GM18511 (cell line): ENCODE measurements around the gene SESTD1.
"Not testable (repeated sequence)": the region's sequence is repeated elsewhere in the genome, so short reads cannot be mapped to it uniquely, and the experiment has no call there.

ENCODE experiments used
- ATAC-seq: cut with Tn5 transposase; IDR thresholded peaks from one replicate; pipeline ENCODE4 v1.9.1; 2021; ENCODE audit warnings: mild to moderate bottlenecking, moderate library complexity; ENCODE audit not compliant: unreplicated experiment

Gene SESTD1

DNA sequence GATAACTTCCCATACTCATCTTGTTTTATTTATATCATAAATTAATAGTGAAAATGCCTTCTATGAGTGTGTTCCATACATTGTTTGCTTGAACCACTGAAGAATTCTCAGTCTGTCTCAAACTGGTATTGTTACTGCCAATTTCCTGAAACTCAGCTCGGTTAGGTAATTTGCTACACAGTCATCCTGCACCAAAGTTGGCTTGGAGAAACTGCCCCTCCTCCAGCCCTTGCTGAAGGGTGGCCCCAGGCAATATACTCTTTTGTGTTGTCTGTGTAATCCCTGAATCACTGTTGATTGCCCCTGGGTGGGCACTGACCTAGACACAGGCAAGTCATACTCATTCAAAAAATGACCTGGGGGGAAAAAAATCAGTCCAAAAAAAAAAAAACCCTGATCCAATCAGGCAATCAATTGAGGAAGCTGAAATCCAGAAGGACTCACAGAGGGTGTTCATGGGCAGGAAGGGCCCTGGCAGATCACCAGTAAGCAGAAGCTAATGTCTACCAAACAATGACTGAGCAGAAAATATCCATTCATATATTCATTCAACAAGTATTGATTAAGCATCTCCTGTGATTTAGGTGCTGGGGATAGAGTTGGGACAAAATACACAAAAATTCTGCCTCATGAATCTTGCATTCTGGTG lies 3.8 kb upstream of the SESTD1 start:
- no peak for ATAC-seq

DNA sequence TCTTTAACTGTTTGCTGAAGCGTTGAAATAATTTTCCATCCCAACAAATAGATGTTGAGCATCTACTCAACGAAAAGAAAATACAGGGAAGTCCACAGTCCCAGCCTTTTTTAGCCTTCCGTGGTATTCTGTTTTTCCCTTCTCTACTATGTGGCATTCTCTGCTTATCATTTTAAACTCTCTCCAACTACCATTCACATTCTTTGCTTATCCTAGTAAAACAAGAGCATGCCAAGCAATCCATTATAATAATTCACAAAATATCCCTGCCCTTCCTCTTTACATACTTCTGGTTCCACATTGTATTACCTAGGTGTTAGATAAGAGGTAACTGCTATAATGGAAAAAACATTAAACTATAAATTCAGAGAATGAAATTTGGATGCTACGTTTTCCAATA lies 1.6 kb upstream of the SESTD1 start:
- no peak for ATAC-seq

DNA sequence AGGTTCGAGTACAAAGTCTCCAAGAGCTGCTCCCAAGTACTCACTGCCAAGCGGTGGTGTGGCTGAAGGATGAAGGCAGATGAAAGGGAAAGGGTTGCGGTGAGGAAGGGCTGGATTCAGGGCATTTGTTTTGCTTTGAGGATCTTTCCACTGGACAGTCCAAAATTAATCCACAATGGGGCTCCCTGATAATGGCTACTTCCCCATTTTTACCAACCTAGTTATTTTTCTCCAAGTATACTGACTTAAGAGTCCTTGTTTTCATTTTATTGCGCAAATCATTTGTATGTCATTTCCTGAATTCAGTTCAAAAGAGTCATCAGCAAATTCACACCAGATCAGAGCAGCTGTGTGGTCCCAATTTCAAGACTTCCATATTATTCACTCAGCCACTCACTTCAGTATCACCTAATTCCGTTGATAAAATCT lies 464 bp upstream of the SESTD1 start:
- ATAC-seq: no peak

DNA sequence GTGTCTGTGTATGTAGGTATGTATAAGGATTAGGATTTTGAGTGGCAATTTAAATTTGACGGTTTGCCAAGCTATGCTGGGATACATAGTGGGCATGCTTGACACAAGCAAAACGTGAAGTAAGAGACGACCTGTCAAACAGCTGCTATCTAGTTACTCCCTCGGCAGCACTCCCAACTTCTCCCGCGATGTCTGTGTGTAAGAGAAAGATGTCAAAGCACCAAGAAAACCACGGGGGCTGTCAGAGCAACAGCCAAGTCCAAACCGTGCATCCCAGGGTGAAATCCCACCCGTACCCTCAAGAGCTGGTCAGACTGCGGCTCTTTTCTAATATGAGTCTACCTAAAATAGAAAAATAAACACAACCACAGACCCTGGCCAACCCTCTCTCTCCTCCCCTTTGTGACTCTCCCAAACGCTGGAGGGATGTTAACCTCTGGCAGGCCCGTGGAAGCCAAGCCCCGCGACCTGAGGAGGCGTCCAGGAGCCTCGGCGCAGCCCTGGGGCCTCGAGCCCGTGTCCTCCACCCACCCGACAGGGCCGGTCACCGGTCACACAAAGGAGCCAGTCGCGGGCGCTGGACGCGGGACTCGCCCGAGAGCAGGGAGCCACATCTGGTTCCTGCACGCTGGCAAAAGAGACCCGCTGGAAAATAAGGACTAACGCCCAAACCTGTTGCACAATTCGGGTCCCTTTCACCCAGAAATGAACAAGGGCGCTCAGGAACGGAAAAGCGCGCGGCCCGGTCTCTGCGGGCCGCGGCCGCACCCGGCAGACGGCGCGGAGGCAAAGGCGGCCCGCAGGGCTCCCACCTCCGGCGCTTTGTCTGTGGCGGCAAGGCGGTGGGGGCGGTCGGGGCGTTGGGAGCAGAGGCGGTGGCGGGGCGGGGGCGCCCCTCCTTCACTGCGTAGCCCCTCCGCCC lies 925 bp downstream of the SESTD1 start:
- peak; percentile 43 for ATAC-seq

DNA sequence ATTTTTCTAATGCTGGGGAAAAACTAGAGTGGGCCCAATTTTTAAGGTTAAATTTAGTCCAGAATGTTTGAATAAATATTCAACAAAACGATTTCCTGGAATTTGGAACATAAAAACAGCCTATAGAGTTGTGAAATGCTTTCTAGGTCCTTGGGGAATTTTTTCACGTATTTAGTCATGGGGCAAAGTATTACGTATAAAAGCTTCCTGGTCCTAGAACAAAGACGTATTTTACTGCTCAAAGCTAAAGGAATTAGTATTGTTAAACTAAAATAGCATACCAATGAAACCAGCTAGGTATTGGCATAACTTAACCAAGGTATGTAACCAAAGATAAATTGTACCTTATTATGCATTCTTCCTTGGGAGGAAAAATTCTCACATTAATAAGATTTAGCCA lies 1.6 kb downstream of the SESTD1 start:
- no peak for ATAC-seq

DNA sequence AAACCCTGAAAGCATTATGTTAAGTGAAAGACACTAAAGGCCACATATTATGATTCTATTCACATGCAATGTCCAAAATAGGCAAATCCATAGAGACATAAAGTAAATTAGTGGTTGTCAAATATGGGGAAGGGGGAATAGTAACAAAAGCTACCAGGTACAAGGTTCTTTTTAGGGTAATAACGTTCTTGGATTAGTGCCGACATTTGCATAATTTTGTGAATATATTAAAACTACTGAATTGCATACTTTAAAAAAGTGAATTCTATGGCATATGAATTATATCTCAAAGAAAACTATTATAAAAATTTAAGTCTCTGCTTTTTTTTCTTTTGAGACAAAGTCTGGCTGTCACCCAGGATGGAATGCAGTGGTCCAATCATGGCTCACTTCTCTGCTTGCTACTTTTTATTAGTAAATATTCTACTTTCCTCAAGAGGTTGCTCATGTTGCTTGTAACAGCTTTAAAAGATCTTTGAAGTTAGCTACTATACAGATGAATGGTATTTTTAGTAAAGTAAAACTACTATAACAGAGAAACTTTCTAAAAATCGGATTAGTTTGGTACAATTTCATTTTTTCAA lies 2.5 kb downstream of the SESTD1 start:
- ATAC-seq: no peak

DNA sequence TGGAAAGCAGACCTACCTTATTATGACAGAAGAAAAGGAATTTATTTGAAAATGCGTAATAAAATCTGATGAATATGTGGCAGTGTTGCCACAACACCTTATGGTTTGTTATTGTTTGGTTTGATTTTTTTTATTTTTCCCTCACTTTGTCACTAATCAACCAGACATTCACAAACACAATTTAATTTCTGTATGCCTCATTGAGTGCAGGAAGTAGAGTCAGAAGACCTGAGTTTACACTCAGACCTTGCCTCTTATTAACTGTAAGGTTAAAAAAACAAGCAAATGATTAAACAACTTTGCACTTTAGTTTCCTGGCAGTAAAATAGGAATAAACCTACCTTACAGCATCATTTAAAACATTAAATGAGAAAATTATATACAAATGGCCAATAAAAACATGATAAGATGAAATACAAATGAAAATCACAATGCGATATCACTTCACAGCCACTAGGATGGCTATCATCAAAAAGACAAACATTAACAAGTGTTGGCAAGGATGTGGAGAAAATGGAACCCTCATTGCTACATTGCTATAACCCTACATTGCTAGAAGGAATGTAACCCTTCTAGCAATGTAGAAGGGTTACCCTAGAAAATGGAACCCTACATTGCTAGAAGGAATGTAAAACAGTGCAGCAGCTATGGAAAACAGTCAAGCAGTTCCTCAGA lies 3.3 kb downstream of the SESTD1 start:
- ATAC-seq: no peak

DNA sequence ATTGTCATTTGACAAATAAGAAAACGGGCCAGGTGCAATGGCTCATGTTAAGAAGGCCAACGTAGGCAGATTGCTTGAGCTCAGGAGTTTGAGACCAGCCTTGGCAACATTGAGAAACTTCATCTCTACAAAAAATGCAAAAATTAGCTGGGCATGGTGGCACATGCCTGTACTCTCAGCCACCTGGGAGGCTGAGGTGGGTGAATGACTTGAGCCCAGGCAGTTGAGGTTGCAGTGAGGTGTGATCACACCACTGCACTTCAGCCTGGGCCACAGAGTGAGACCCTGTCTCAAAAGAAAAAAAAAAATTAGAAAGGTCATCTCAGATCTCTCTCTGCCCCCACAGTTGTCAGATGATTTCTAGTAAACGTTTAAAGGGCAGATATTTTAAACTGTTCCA lies 4.4 kb downstream of the SESTD1 start:
- ATAC-seq: no peak

DNA sequence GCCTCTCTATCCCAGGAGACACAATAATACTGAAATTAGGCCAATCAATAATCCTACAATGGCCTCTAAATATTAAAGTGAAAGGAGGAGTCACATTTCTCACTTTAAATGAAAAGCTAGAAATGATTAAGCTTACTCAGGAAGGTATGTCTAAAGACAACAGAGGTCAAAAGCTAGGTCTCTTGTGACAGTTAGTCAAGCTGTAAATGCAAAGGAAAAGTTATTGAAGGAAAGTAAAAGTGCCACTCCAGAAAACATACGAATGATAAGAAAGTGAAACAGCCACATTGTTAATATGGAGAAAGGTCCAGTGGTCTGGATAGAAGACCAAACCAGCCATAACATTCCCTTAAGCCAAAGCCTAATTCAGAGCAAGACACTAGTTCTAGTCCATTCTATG lies 9.5 kb downstream of the SESTD1 start:
- ATAC-seq: no peak

DNA sequence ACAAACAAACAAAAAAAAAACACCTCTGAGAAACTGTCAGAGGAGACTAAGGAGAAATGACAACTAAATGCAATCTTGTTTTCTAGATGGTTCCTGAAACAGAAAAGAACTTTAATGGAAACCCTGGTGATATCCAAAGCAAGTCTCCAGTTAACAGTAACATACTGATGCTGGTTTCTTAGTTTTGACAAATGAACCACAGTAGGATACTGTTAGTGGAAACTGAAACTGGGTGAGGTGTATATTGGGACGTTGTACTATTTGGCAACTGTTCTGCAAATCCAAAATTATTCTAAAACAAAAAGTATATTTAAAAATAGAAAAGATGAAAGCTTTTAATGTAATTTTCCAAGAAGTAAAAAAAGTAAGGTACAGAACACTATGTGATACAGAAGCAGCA lies 11.4 kb downstream of the SESTD1 start:
- ATAC-seq: peak; percentile 56

DNA sequence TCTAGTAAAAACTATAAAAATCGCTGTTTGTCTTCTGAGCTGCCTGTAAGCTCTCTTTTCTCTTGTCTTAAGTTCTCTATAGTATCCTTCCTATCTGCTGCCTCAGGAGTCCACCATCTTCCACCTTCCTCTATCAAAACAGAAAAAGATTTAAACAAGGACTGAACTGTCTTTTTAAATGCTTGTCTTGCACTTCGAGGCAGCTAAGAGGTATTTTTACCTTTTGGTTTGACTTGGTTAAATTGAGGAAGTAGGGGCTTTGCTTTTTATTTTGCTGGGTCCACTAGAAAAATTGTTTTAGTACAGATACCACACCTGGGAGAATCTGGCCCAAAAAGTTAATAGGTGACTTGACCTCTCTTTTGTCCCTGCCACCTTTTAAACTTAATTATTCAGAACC lies 12.2 kb downstream of the SESTD1 start:
- peak; percentile 42 for ATAC-seq

DNA sequence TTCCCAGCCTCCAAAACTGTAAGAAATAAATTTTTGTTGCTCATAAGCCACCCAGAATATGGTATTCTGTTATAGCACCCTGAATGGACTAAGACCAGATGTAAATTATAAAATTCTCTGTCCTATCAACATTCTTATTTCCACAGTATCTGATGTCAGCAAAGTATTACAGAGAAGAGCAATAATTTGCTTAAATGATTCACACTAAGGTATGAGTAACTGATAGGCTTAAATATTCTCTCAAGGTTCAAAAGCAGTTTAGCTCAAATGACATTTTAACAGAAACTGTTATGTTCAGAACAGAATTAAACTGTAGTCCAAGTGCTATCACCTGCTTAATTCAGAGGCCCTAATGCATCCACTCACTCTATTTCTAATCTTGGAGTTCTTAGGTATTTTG lies 12.8 kb downstream of the SESTD1 start:
- peak; percentile 13 for ATAC-seq

DNA sequence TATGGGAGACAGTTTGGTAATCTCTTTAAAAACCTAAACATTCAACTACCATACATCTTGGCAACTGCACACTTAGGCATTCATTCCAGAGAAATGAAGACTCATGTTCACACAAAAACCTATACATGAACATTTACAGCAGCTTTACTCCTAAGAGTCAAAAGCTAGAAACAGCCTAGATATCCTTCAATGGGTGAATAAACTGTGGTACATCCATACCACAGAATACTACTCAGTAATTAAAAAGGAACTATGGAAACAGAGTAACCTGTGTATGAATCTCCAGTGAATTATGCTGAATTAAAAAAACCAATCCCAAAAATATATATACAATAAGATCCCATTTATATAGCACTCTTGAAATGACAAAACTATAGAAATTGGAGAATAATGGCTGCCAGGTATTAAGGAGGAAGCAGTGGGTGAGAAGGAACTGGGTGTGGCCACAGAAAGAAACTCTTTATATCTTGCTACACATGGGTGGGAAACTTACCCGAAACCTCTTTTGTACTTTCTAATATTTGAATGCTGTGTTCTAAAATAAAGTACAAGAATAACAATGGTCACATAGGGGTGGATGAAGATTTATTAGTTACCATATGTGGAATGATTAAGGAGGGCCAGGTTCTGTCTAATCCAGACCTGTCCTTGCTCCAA lies 13.7 kb downstream of the SESTD1 start:
- no peak for ATAC-seq

DNA sequence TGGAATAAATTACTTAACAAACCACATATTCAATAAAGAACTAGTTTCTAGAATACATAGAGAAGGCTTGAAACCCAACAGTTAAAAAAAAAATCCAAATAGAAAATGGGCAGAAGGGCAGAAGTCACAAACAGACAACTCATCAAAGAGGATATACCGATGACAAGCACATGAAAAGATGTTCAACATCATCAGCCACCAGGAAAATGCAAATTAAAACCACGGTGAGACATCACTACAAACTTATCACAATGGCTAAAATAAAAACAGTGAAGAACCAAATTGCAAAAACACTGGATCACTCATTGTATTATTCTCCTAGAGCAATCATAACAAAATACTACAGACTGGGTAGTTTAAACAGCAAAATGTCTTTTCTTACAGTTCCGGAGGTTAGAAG lies 14.5 kb downstream of the SESTD1 start:
- ATAC-seq: no peak

DNA sequence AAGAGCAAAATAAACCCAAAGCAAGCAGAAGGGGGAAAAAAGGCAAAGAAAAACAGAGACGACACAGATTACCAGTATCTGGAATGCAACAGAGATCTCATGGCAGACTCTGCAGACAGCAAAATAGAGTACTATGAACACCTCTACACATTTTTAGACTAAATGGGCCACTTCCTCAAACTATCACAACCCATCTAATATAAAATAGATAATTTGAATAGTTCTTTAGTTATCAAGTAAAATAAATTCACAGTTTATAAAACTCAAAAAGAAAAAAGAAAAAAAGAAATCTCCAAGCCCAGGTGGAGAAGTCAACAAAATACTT lies 16.6 kb downstream of the SESTD1 start:
- ATAC-seq: no peak

DNA sequence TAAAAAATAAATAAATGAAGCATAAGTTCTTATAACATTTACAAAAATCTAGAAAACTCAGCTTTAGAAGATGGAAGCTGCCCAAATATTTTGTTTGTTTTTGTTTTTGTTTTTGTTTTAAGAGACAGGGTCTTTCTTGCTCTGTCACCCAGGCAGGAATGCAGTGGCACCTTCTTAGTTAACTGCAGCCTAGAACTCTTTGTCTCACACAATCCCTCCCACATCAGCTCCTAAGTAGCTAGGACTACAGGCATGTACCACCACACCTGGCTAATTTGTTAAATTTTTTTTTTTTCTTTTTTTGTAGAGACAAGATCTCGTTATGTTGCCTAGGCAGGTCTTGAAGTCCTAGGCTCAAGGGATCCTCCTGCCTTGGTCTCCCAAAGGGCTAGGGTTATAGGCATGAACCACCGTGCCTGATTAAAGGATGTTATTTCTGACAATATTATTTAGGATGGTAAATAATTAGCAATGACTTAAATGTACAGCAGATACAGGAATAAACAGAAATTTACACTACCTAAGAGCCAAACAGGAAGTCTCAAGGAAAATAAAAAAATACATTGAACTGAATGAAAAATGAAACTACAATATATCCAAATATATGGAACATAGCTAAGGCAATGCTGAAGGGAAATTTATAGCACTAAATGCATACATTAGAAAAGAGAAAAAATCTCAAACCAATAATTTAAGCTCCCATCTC lies 17.2 kb downstream of the SESTD1 start:
- no peak for ATAC-seq

DNA sequence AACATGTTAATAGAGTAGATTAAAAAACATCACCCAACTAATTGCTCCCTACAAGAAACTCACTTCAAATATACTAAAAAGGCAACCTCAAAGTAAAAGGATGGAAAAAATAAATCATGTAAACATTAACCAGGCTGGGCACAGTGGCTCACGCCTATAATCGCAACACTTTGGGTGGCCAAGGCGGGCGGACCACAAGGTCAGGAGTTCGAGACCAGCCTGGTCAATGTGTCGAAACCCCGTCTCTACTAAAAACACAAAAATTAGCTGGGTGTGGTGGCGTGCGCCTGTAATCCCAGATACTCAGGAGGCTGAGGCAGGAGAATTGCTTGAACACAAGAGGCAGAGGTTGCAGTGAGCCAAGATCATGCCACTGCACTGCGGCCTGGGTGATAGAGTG lies 18.8 kb downstream of the SESTD1 start:
- ATAC-seq: not testable (repeated sequence)

DNA sequence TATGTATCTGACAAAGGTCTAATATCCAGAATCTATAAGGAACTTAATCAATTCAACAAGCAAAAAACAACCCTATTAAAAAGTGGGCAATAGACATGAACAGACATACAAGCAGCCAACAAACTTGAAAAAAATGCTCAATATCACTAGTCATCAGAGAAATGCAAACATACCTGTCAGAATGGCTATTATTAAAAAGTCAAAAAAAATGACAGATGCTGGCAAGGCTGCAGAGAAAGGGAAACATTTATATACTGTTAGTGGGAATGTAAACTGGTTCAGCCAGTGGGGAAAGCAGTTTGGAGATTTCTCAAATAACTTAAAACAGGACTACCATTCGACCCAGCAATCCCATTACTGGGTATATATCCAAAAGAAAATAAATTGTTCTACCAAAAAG lies 21.6 kb downstream of the SESTD1 start:
- no peak for ATAC-seq

DNA sequence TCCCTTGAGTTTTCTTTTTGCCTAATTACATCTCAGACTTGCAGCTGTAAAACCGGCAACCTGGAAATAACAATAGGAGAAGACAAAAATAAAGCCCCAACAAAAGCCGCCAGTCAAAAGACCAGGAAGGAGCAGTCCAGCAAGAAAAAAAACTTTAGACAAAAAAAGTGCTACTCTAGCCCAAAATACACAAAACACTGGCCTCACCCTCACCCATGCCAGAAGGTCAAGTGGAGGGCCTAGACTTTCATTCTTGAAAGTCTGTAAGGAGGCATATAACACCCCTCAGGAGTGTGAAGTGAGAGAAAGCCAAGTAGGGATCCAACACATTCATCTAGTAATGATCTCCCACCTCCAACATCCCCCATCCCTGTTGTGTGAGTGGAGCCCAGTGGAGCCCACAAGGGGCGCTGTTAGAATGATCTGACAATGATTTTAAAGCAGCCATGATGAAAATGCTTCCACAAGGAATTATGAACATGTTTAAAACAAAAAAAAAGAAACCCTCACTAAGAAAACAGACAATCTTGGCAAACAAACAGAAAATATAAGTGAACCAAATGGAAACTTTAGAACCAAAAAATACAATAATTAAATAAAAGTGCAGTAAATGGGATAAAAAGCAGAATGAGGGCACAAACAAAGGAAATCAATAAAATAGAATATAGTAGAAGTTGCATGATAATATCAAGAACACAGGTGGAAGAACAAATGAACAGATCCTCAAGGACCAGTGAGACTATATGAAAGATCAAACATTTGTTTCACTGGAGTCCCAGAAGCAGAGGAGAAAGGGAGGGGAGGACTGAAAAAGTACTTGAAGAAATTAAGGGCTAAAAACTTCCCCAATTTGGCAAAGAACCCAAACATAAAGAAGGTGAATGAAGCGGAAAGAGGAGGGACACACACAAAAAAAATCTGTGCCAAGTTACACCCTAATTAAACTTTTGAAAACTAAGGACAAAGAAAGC lies 23.9 kb downstream of the SESTD1 start:
- no peak for ATAC-seq
